ENCODE data around the gene RNF34. TPM values are rescaled to one million over a fixed set of nuclear protein-coding genes. Genes with fewer than 3 reads are reported as not detected.
A peak's percentile ranks its signal among the peaks of the same experiment; 100 is the strongest.

RNF34 gene
- total RNA-seq, 1 donor from 2014 or later, result 65.7 TPM

GRCh38 chr12:121452340-121452984 lies 52.5 kb downstream of the RNF34 start:
- no peaks in the 10 kb centered on the region for H3K4me1 Mint-ChIP-seq (ENCODE audit: low read depth)
- DNase-seq (ENCODE audit: low spot score, unreplicated experiment), result no peak
- no peak for TF ChIP-seq CTCF (IDR thresholded peaks at IDR 0.05; ENCODE audit: unreplicated experiment)
- peaks cover 9% of the 10 kb centered on the region for H3K36me3 Mint-ChIP-seq (ENCODE audit: insufficient read depth)
- H3K27me3 Mint-ChIP-seq, result no peaks in the 10 kb centered on the region
- H3K27ac Mint-ChIP-seq, result no peak overlapping the region
- no peak overlapping the region for H3K4me3 Mint-ChIP-seq (ENCODE audit: low read depth)
- H3K9me3 Mint-ChIP-seq (ENCODE audit: low read depth), result no peaks in the 10 kb centered on the region

- TF ChIP-seq CTCF (IDR thresholded peaks at IDR 0.05; ENCODE audit: unreplicated experiment), result no peak
- Mint-ChIP-seq H3K4me1 (ENCODE audit: low read depth) (no peaks in the 10 kb centered on the region), H3K27ac (no peak overlapping the region), H3K27me3 (no peaks in the 10 kb centered on the region), H3K9me3 (ENCODE audit: low read depth) (no peaks in the 10 kb centered on the region), H3K36me3 (ENCODE audit: insufficient read depth) (peaks cover 9% of the 10 kb centered on the region), H3K4me3 (ENCODE audit: low read depth) (no peak overlapping the region)
- no peak for DNase-seq (ENCODE audit: low spot score, unreplicated experiment)
Observed at GRCh38 chr12:121452985-121453360, 53.1 kb downstream of the RNF34 start.

GRCh38 chr12:121453629-121454028 lies 53.7 kb downstream of the RNF34 start:
- no peak for TF ChIP-seq CTCF (IDR thresholded peaks at IDR 0.05; ENCODE audit: unreplicated experiment)
- Mint-ChIP-seq H3K4me1 (ENCODE audit: low read depth) (no peaks in the 10 kb centered on the region), H3K9me3 (ENCODE audit: low read depth) (no peaks in the 10 kb centered on the region), H3K27me3 (no peaks in the 10 kb centered on the region), H3K27ac (no peak overlapping the region), H3K36me3 (ENCODE audit: insufficient read depth) (peaks cover 8% of the 10 kb centered on the region), H3K4me3 (ENCODE audit: low read depth) (no peak overlapping the region)
- DNase-seq (ENCODE audit: low spot score, unreplicated experiment), result no peak

GRCh38 chr12:121454921-121455320 lies 55.0 kb downstream of the RNF34 start:
- Mint-ChIP-seq H3K27me3 (no peaks in the 10 kb centered on the region), H3K27ac (peak overlapping the region; percentile 54)

GRCh38 chr12:121455766-121456420 lies 56.0 kb downstream of the RNF34 start:
- Mint-ChIP-seq H3K4me3 (ENCODE audit: low read depth) (no peak overlapping the region), H3K36me3 (ENCODE audit: insufficient read depth) (peaks cover 5% of the 10 kb centered on the region), H3K9me3 (ENCODE audit: low read depth) (no peaks in the 10 kb centered on the region), H3K27me3 (no peaks in the 10 kb centered on the region), H3K4me1 (ENCODE audit: low read depth) (no peaks in the 10 kb centered on the region), H3K27ac (no peak overlapping the region)
- no peak for TF ChIP-seq CTCF (IDR thresholded peaks at IDR 0.05; ENCODE audit: unreplicated experiment)
- DNase-seq (ENCODE audit: low spot score, unreplicated experiment), result no peak

More at GRCh38 chr12:121454921-121455320, 55.0 kb downstream of the RNF34 start:
- DNase-seq (ENCODE audit: low spot score, unreplicated experiment), result no peak
- no peaks in the 10 kb centered on the region for H3K4me1 Mint-ChIP-seq (ENCODE audit: low read depth)
- peaks cover 5% of the 10 kb centered on the region for H3K36me3 Mint-ChIP-seq (ENCODE audit: insufficient read depth)
- no peaks in the 10 kb centered on the region for H3K9me3 Mint-ChIP-seq (ENCODE audit: low read depth)
- H3K4me3 Mint-ChIP-seq (ENCODE audit: low read depth), result no peak overlapping the region
- no peak for TF ChIP-seq CTCF (IDR thresholded peaks at IDR 0.05; ENCODE audit: unreplicated experiment)
